ES-I3 (cell line): ENCODE measurements around the gene RGS7.
"Not testable (repeated sequence)": the region's sequence is repeated elsewhere in the genome, so short reads cannot be mapped to it uniquely, and the experiment has no call there.

Experiments used
- H3K36me3 ChIP-seq: 2 replicates; pipeline ENCODE4 v1.6.1; 2013; ENCODE audit warnings: mild to moderate bottlenecking, low read length, control low read depth, moderate library complexity; ENCODE audit not compliant: insufficient read depth
- H3K4me1 ChIP-seq: 2 replicates; pipeline ENCODE4 v1.6.1; 2013; ENCODE audit warnings: mild to moderate bottlenecking, control low read depth, low read length; ENCODE audit not compliant: insufficient read depth
- H3K9ac ChIP-seq: 2 replicates; pipeline ENCODE4 v1.6.1; 2013; ENCODE audit warnings: low read depth, mild to moderate bottlenecking, low read length, moderate library complexity
- H3K9me3 ChIP-seq: 2 replicates; pipeline ENCODE4 v1.6.1; 2013; ENCODE audit warnings: mild to moderate bottlenecking, low read length, moderate library complexity; ENCODE audit not compliant: control insufficient read depth, insufficient read depth

RGS7 gene

GRCh38 chr1:240776237-240776636 is 580.8 kb downstream of the RGS7 start:
- Histone ChIP-seq H3K36me3 (no peaks in the 10 kb centered on the region), H3K9ac (no peak overlapping the region), H3K4me1 (no peaks in the 10 kb centered on the region), H3K9me3 (no peaks in the 10 kb centered on the region)

GRCh38 chr1:240772131-240772530 is 584.9 kb downstream of the RGS7 start:
- Histone ChIP-seq H3K36me3 (no peaks in the 10 kb centered on the region), H3K9me3 (no peaks in the 10 kb centered on the region), H3K9ac (no peak overlapping the region), H3K4me1 (no peaks in the 10 kb centered on the region)

GRCh38 chr1:240771450-240771849 is 585.6 kb downstream of the RGS7 start:
- Histone ChIP-seq H3K4me1 (no peaks in the 10 kb centered on the region), H3K9ac (no peak overlapping the region), H3K36me3 (no peaks in the 10 kb centered on the region), H3K9me3 (no peaks in the 10 kb centered on the region)

- Histone ChIP-seq H3K4me1 (no peaks in the 10 kb centered on the region), H3K36me3 (peaks cover 4% of the 10 kb centered on the region; the same call in 1 of the 2 replicates), H3K9me3 (no peaks in the 10 kb centered on the region)
Measured at GRCh38 chr1:240768979-240769378, 588.0 kb downstream of the RGS7 start.

GRCh38 chr1:240766831-240767230 is 590.2 kb downstream of the RGS7 start:
- no peak overlapping the region for H3K9ac ChIP-seq
- H3K36me3 ChIP-seq: peaks cover 4% of the 10 kb centered on the region; the same call in 1 of the 2 replicates
- H3K9me3 ChIP-seq: no peaks in the 10 kb centered on the region
- H3K4me1 ChIP-seq: no peaks in the 10 kb centered on the region

More at GRCh38 chr1:240768979-240769378, 588.0 kb downstream of the RGS7 start:
- H3K9ac ChIP-seq: no peak overlapping the region

GRCh38 chr1:240765732-240766363 is 591.2 kb downstream of the RGS7 start:
- no peak overlapping the region for H3K9ac ChIP-seq
- H3K9me3 ChIP-seq: no peaks in the 10 kb centered on the region
- H3K36me3 ChIP-seq: peaks cover 4% of the 10 kb centered on the region; the same call in 1 of the 2 replicates
- H3K4me1 ChIP-seq: no peaks in the 10 kb centered on the region

GRCh38 chr1:240763771-240764170 is 593.2 kb downstream of the RGS7 start:
- peaks cover 4% of the 10 kb centered on the region; the same call in 1 of the 2 replicates for H3K36me3 ChIP-seq
- H3K4me1 ChIP-seq: peaks cover under 1% of the 10 kb centered on the region
- H3K9ac ChIP-seq: no peak overlapping the region
- H3K9me3 ChIP-seq: no peaks in the 10 kb centered on the region

GRCh38 chr1:240763095-240763494 is 593.9 kb downstream of the RGS7 start:
- not testable (repeated sequence) for H3K4me1 ChIP-seq, H3K9me3 ChIP-seq

GRCh38 chr1:240762471-240762987 is 594.5 kb downstream of the RGS7 start:
- H3K9me3 ChIP-seq, H3K36me3 ChIP-seq, H3K9ac ChIP-seq, H3K4me1 ChIP-seq: not testable (repeated sequence)

More at GRCh38 chr1:240763095-240763494, 593.9 kb downstream of the RGS7 start:
- not testable (repeated sequence) for H3K36me3 ChIP-seq, H3K9ac ChIP-seq

GRCh38 chr1:240758777-240759176 is 598.2 kb downstream of the RGS7 start:
- H3K4me1 ChIP-seq: not testable (repeated sequence)

GRCh38 chr1:240758296-240758695 is 598.7 kb downstream of the RGS7 start:
- no peaks in the 10 kb centered on the region for H3K36me3 ChIP-seq
- H3K9ac ChIP-seq: no peak overlapping the region
- H3K9me3 ChIP-seq: no peaks in the 10 kb centered on the region
- peaks cover 6% of the 10 kb centered on the region for H3K4me1 ChIP-seq

More at GRCh38 chr1:240758777-240759176, 598.2 kb downstream of the RGS7 start:
- H3K9me3 ChIP-seq, H3K9ac ChIP-seq, H3K36me3 ChIP-seq: not testable (repeated sequence)

GRCh38 chr1:240747907-240748306 is 609.1 kb downstream of the RGS7 start:
- Histone ChIP-seq H3K9me3 (no peaks in the 10 kb centered on the region), H3K36me3 (no peaks in the 10 kb centered on the region), H3K4me1 (no peaks in the 10 kb centered on the region), H3K9ac (no peak overlapping the region)

- Histone ChIP-seq H3K36me3 (no peaks in the 10 kb centered on the region), H3K9me3 (no peaks in the 10 kb centered on the region), H3K4me1 (no peaks in the 10 kb centered on the region), H3K9ac (no peak overlapping the region)
Measured at GRCh38 chr1:240743705-240744104, 613.3 kb downstream of the RGS7 start.

GRCh38 chr1:240739754-240740153 is 617.3 kb downstream of the RGS7 start:
- Histone ChIP-seq H3K36me3 (no peaks in the 10 kb centered on the region), H3K4me1 (no peaks in the 10 kb centered on the region), H3K9me3 (no peaks in the 10 kb centered on the region), H3K9ac (no peak overlapping the region)

- Histone ChIP-seq H3K36me3 (no peaks in the 10 kb centered on the region), H3K4me1 (no peaks in the 10 kb centered on the region), H3K9ac (no peak overlapping the region), H3K9me3 (no peaks in the 10 kb centered on the region)
Measured at GRCh38 chr1:240739139-240739538, 617.9 kb downstream of the RGS7 start.
